Endothelial cell (in vitro differentiated cells): ENCODE data around the gene SLC17A2. TPM values are rescaled to one million over a fixed set of nuclear protein-coding genes. Genes with fewer than 3 reads are reported as not detected.
A peak's percentile ranks its signal among the peaks of the same experiment; 100 is the strongest.

Experiments
- DNase-seq: peaks from one replicate; pipeline ENCODE4 v3.0.0; 2021; ENCODE audit warnings: low spot score
- H3K27ac Mint-ChIP-seq: one replicate; pipeline ENCODE4 v1.8.0; 2021; ENCODE audit warnings: mixed read lengths, inconsistent platforms; ENCODE audit not compliant: unreplicated experiment
- H3K27me3 Mint-ChIP-seq: one replicate; pipeline ENCODE4 v1.8.0; 2021; ENCODE audit warnings: mild to moderate bottlenecking, moderate library complexity, mixed read lengths, inconsistent platforms; ENCODE audit not compliant: unreplicated experiment
- H3K36me3 Mint-ChIP-seq: one replicate; pipeline ENCODE4 v1.8.0; 2021; ENCODE audit warnings: mild to moderate bottlenecking, low read depth, mixed read lengths, inconsistent platforms; ENCODE audit not compliant: unreplicated experiment
- H3K4me1 Mint-ChIP-seq: one replicate; pipeline ENCODE4 v1.8.0; 2021; ENCODE audit warnings: mild to moderate bottlenecking, mixed read lengths, inconsistent platforms; ENCODE audit not compliant: unreplicated experiment
- H3K4me3 Mint-ChIP-seq: one replicate; pipeline ENCODE4 v1.8.0; 2021; ENCODE audit warnings: mild to moderate bottlenecking, mixed read lengths, inconsistent platforms; ENCODE audit not compliant: unreplicated experiment
- H3K9me3 Mint-ChIP-seq: one replicate; pipeline ENCODE4 v1.8.0; 2021; ENCODE audit warnings: mixed read lengths, inconsistent platforms; ENCODE audit not compliant: unreplicated experiment
- CTCF ChIP-seq: fragments of 200-600 bp; sonication (generic); IDR thresholded peaks from one replicate; pipeline ENCODE4 v1.5.0; 2021; ENCODE audit warnings: antibody characterized with exemption; ENCODE audit not compliant: unreplicated experiment
- total RNA-seq: library from RNA; stranded (reverse); fragmentation: NEBNext Ultra II Directional; extraction: Animal tissue kit (Norgen Biotek cat#: 25700); gene quantifications from one replicate; pipeline ENCODE4 v1.2.1, GENCODE V29; 2021; ENCODE audit not compliant: unreplicated experiment

Gene SLC17A2
- total RNA-seq, 1 donor from 2014 or later = not detected

GRCh38 chr6:25895771-25896170 is 34.7 kb downstream of the SLC17A2 start:
- Mint-ChIP-seq H3K9me3 (no peaks in the 10 kb centered on the region), H3K36me3 (no peaks in the 10 kb centered on the region), H3K4me1 (peaks cover 2% of the 10 kb centered on the region), H3K4me3 (no peak overlapping the region), H3K27me3 (no peaks in the 10 kb centered on the region), H3K27ac (no peak overlapping the region)
- no peak for DNase-seq
- no peak for TF ChIP-seq CTCF

GRCh38 chr6:25893778-25894177 is 36.7 kb downstream of the SLC17A2 start:
- Mint-ChIP-seq H3K27ac (no peak overlapping the region), H3K36me3 (no peaks in the 10 kb centered on the region), H3K4me1 (peaks cover 2% of the 10 kb centered on the region), H3K27me3 (no peaks in the 10 kb centered on the region), H3K4me3 (no peak overlapping the region), H3K9me3 (no peaks in the 10 kb centered on the region)
- no peak for TF ChIP-seq CTCF
- DNase-seq = no peak

GRCh38 chr6:25892877-25893276 is 37.6 kb downstream of the SLC17A2 start:
- Mint-ChIP-seq H3K4me3 (no peak overlapping the region), H3K4me1 (peaks cover 2% of the 10 kb centered on the region), H3K36me3 (no peaks in the 10 kb centered on the region), H3K27me3 (no peaks in the 10 kb centered on the region), H3K27ac (no peak overlapping the region), H3K9me3 (no peaks in the 10 kb centered on the region)
- DNase-seq = no peak
- TF ChIP-seq CTCF = no peak

GRCh38 chr6:25889877-25890853 is 40.3 kb downstream of the SLC17A2 start:
- TF ChIP-seq CTCF = peak; percentile 44
- peaks cover 2% of the 10 kb centered on the region for H3K4me1 Mint-ChIP-seq
- no peaks in the 10 kb centered on the region for H3K36me3 Mint-ChIP-seq
- no peak overlapping the region for H3K27ac Mint-ChIP-seq
- no peaks in the 10 kb centered on the region for H3K27me3 Mint-ChIP-seq
- DNase-seq = peak; percentile 58
- H3K4me3 Mint-ChIP-seq = no peak overlapping the region
- H3K9me3 Mint-ChIP-seq = no peaks in the 10 kb centered on the region

GRCh38 chr6:25888626-25889025 is 41.9 kb downstream of the SLC17A2 start:
- H3K36me3 Mint-ChIP-seq = no peaks in the 10 kb centered on the region
- H3K4me1 Mint-ChIP-seq = no peaks in the 10 kb centered on the region
- no peak for TF ChIP-seq CTCF
- no peak overlapping the region for H3K27ac Mint-ChIP-seq
- H3K4me3 Mint-ChIP-seq = no peak overlapping the region
- H3K27me3 Mint-ChIP-seq = no peaks in the 10 kb centered on the region
- DNase-seq = no peak
- H3K9me3 Mint-ChIP-seq = no peaks in the 10 kb centered on the region
